ENCODE data around the gene THADA.
"Not testable (repeated sequence)": the region's sequence is repeated elsewhere in the genome, so short reads cannot be mapped to it uniquely, and the experiment has no call there.

THADA gene

DNA sequence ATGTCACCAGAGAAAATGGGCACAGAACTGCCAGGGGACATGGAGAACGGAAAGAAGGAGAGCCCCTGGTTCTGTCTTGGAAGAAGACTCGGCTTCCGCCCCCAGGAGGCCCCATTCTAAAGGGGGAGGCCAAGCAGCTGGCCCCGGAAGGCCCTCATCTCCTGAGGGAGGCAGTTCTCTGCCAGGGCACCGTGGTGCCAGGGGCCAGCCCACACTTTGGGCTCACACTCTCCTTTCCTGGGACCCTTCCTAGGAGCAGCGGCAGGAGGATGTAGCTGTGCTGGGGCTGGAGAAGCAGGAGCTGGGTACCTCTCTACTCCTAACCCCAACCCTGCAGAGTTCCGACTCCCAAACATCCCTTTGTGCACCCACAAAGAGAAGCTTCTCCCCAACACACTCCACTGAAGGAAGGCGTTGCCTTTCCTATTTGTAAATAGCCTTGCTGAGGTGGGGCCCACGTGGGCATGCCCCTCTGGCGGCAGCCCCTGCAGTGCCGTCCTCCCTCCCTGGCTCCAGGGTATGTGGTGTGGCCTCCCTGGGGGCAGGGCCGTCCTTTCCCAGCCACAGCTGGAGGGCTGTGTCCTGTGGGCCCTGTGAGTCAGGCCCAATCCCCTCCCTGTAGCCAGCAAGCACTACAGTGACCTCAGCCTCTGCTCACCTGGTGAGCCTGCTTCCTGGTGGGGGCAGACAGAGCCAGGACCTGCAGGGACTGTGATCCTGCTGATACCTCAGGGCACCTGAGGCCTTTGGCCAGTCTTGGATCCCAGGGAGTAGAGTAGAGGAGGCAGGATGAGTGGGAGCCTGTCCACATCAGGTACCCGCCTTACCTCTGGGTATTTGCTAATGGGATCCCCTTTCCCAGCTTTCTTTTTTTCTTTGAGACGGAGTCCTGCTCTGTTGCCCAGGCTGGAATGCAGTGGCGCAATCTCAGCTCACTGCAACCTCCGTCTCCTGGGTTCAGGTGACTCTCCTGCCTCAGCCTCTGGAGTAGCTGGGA lies 396.0 kb downstream of the THADA start:
- no peak for DNase-seq

DNA sequence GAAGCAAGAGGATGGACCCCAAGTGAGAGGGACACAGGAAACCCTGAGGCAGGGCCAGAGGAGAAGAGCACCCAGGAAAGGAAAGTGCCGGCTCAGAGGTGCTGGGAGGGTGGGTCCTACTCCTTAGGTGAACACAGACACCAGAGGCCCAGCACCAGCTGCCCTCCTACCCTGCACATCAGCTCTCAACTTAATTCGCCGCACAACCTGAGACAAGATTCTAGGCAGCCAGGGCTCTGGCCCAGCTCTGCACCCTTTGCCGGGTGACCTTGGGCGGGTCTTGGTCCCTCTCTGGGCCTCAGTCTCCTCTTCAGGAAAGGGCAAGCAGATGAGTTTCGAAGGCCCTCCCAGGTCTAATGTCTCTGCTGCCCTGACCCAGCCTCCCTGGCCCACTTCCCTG lies 397.6 kb downstream of the THADA start:
- DNase-seq = no peak

DNA sequence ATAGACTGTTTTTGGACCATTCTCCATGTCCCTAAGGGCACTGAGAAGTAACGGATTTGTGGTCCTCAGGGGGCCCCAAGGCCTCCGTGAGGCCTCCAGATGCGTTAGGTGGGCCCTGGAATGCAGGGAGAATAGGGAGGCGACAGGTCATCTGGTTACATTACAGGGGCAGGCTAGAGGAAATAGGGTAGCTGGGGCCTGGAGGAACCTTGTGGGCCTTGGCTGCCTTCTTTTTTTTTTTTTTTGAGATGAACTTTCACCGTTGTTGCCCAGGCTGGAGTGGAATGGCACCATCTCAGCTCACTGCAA lies 398.3 kb downstream of the THADA start:
- no peak for DNase-seq

DNA sequence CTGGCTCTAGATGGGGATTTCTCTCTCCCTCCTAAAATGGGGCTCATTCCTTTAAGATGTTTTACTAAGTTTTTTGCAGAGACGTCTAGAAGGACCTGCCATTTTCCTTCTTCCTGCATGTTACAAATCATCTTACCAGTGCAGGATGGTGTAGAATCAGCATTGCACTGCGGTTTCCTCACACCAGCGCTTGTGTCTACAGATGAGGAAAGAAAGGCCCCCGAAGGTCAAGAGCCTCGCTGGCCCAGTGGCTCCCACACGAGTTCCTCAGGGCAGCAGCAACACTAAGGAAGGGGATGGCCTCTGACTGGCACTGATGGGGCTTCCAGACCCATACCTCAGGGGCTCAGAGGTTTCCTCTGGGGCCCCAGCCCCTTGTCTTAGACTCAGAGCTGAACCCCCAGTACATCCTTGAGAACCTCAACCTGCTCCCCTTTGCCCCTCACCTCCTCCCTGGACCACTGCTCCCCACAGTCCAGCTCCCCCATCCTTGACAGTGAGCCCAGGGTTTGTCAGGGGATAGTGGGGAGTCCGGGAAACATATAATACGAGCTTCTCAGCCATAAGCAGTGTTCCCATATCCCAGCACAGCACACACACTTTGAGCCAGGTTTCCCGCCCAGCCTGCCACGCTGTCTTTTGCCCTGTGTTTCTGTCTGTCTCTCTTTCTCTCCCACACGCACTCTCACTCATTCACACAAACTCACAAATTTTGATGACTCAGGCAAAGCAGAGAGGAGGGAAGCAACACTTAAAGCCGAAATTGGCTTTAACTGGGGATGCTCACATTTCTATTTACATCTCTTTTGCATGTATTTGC lies 398.9 kb downstream of the THADA start:
- no peak for DNase-seq

DNA sequence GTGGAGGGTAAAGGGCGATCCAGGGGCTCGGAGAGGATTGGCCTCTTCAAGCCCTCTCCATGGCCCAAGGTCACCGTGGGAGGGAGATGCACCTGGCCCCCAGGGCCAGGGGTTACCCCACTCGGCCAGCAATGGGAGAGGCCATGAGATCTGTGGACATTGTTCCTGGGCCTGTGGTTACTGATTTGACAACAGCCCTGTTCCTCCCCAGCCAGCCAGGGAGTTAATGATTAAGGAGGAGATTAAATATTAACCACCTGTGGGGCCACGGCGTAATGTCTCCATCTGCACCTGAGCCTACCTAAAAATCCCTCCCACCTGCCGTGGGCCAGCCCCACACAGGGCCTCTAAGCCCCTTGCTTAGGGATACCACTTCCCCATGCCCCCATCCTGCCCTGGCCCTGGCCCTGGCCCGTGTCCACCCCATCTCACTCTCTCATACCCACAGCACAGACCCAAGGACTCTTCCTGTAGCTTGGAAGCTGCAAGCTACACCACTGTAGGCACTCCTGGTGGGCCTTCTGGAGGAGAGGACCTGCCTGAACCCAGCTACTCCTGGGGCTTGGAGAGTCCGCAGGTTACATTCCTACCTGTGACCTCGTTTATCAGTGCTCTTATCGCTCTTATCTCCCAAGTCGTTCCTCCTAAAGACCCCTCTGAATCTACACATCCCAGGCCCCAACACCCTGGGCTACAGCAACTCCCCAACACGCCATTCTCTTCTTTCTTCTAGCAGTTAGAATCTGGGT lies 401.5 kb downstream of the THADA start:
- DNase-seq = no peak

DNA sequence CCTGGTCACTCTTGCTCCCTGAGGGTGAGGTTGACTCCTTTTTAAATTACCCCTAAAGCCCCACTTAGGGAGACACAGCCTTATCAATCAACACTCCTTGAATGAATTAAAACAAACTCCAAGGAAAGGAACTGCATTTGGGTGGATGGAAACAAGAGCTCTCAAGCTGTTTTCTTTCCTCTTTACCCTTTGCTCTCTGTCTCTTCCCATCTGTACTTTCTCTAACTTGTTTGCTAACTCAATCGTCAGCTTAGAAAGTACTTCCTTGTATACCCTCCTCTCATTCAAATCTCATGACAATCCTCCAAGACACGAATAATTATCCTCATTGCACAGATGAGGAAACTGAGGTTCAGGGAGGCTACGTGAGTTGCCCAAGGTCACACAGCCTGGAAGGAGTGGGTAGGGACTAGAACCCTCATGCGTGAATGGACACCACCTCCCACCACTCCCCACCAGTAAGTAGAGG lies 402.2 kb downstream of the THADA start:
- DNase-seq = no peak

DNA sequence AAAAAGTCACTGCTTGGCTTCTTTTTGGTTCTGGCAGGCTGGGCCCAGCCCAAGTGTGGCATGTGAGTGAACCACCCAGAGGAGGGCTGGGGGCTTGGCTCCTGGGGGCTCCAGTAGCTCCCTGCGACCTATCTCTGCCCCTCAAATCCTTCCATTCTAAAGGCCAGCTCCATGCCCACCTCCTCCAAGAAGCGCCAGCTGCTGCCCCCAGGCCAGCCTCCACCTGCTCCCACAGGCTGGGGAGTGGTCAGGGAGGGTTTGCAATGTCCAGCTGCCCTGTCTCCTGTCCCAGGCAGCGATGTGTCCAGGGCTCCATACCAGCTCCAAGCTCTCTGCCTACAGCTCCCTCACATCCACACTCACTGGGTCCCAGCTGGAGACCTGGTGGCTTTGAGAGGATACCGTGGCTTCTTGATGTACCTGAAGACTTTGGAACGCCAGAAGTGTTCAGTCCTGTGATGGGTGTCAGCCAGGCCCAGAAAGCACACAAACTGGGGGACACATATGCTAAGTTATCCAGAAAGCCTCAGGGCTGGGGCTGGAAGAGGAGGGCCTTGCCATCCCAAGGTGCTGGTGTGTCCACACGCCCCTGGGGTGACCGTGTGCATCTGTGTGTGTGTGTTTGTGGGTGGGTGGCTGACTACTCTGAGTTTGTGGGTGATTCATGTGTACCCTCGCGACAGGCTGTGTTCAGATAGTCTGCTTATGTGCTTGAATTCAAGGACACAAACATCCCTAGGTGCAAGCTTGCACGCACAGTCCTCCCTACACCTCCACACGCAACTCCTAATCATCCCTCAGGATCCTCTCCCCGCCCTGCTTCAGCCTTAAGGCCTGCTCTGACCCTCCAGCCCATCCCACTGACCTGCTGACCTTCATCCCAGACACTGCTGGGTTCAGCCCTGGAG lies 402.8 kb downstream of the THADA start:
- DNase-seq = no peak

DNA sequence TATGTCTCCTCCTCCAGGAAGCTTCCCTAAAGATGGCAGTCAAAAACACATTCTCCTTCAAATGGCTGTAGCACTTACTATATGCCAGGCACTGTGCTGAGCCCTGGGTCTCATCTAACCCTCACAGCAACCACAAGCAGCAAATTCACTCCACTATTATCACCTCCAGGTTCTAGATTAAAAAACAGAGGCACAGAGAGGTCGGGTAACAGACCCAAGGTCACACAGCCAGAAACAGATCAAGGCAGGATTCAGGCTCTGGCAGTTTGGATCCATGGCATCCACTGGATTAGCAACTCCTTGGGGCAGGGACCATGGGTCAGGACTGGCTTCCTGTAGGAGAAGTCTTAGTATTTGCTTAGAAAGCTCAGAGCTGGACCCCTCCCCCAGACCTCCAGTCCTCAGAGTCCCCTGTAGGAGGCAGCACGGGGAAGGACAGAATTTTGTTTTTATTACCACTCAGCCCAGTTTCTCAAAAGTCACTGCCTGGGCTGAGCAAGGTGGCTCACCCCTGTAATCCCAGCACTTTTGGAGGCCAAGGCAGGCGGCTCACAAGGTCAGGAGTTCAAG lies 403.8 kb downstream of the THADA start:
- no peak for DNase-seq

DNA sequence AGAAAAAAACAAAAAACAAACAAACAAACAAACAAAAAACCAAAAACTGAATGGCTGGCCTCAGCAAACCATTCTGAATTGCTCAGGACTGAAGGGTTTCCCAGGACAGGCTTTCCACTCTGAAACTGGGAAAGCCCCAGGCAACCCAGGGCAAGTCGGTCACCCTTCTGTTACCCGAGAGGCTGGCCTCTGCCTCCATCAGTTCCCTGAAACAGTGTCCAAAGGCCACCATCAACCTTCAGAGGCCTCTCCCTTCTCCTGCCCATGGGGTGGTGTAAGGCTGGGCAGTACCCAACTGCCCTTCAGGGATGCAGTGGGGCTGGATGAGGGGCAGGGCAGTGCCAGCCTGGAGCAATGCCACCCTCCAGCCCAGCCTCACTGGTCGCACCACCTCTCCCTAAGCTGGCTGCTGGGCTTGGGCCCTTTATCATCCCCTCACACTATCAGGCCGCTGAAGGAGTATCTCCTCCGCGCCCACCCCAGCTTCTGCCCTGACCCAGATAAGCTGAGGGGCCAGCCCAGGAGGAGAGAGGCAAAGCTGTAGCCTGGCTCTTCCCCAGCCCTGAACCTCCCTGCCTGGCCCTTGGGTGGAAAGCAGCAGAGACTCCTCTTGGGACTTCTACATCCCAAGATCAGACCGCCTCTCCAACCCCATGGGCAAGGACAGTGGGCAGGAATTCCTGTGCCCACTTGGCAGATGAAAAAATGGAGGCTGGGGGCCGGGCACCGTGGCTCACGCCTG lies 405.4 kb downstream of the THADA start:
- DNase-seq = no peak

DNA sequence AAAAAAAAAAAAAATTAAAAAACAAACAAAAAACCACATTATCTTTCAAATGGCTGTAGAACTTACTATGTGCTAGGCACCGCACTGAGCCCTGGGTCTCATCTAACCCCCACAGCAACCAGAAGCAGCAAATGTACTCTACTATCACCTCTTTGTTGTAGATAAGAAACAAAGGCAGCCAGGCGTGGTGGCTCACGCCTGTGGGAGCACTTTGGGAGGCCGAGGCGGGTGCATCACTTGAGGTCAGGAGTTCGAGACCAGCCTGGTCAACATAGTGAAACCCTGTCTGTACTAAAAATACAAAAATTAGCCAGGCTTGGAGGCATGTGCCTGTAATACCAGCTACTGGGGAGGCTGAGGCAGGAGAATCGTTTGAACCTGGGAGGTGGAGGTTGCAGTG lies 406.0 kb downstream of the THADA start:
- DNase-seq = not testable (repeated sequence)

DNA sequence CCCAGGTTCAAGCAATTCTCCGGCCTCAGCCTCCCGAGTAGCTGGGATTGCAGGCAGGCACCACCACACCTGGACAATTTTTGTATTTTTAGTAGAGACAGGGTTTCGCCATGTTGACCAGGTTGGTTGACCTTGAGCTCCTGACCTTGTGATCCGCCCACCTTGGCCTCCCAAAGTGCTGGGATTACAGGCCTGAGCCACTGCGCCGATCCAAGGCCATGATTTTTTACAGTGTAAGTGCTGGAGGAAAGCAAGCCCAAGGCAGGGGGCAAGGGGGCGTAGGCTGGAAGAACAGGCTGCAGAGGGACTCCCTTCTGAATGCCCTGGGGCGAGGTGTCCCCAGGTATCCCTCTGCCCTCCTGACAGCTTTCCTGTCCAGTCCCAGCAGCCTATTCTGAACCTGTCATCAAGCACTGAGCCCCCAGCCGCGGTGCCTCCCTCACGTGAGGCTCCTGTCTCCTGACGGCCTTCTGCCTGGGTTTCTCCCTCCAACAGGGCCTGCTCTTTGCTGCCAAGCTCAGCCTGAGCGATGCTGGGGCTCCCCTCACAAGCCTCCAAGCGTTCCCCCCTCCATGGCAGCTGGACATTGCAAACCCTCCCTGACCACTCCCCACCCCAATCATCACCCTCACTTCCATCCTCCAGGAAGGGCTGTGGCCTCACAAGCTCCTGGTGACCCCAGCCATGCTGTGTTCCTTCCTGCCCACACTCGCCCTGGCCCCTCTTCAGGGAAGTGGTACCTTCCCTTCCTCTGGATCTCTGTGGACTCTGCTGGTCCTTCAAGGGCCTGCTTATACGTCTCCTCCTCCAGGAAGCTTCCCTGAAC lies 407.1 kb downstream of the THADA start:
- no peak for DNase-seq

DNA sequence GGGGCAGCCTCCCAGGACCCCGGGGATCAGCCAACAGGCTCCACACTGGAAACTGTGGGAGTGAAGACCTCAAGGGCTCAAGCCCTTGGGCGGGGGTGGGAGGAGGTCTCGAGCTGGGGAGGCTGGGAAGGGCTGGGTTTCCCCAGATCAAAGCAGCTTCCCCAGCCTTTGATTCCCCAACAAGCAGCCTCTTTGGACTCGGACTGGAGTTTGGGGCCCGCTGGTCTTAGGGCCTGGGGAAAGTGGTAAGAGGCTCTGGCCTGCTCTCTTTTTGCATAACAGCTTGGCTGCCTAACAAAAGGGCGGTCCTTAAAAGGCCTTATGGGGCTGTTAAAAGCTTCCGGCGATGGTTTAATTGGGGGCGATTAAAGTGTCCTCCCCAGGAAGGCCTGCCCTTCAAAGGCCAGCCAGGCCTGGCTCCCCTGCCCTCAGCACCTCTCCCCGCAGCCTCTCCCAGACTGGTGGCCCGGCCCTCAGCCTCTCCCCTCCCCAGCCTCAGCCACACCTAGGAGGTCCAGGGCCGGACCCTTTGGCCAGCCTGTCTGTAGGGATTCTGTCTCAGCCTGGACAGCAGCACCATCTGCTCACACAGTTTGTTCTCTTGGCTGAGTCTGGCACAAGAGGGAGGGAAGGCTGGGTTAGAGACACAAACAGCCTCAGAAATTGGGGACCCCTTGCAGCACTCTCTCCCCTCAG lies 409.0 kb downstream of the THADA start:
- no peak for DNase-seq

DNA sequence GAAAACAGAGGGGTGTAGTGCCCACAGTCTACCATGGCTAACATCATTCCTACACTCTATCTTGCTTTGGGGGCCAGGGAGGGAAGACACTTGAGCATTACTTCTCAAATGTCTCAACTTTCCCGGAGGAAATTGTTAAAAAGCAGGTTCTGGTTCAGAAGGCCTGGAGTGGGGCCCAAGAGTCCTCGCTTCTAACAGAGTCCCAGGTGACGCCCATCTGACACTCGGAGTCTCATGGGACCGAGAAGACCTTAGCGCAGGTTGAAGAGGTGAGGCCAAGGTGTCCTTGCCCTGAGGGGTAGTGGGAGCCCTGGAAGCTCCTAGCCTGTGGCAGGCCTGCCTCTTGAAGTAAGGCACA lies 409.5 kb downstream of the THADA start:
- DNase-seq = no peak

DNA sequence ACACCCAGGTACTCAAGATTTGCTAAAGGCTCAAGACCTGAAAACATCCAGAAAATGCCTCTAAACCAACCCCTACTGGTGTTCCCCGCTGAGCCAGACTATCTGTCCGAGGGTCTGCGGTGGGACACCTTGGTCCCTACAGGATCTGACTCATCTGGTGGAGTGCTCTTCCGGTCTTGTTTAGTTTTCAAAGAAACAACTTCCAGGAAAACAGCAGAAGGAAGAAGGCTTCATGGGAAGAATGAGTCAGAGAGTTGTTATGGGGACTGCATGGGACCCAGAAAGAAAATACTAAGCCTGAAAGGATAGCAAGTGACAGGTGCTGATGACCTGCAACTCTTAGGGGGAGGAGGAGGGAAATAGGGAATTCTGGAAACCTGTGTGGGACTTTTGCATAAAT lies 410.7 kb downstream of the THADA start:
- no peak for DNase-seq

DNA sequence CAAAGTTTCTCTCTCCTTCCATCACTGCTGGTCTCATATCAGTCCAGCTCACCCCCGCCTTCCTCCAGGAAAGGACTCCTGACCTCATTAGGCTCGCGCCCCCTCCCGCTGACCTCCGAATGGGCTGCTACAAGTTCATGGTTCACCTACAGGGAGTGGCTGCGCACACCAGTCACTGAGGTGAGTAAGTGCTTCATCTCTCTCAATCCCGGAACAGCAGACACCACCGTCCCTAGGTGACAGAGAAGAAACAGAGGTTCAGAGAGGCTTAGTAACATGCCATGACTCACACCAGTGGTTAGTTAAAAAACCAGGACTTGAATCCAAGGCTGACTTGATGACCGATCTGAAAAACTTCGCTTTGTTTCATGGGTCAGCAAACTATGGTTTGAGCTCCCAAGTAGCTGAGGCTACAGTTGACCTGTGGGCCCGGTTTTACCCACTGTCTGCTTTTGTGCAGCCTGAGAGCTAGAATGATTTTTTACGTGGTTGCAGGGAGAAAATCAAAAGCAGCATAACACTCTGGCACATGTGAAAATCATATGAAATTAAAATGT lies 411.4 kb downstream of the THADA start:
- no peak for DNase-seq

DNA sequence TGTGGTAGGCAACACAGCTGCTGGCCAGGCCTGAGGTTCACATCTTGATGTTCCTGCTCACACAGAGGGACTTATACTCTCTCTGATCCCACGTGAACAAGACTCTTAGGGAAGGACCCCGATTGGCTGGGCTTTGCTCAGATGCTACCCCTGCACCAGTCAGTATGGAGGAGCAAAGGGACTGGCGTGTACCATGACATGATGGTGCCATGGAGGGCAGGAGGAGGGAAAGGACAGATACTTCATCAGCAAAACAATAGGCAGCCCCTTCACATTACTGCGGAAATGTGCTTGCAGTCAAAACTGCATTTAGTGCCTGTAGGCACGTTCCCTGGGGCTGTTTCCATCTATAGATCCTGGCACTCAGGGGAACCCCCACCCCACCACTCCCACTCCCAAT lies 412.1 kb downstream of the THADA start:
- DNase-seq = no peak

DNA sequence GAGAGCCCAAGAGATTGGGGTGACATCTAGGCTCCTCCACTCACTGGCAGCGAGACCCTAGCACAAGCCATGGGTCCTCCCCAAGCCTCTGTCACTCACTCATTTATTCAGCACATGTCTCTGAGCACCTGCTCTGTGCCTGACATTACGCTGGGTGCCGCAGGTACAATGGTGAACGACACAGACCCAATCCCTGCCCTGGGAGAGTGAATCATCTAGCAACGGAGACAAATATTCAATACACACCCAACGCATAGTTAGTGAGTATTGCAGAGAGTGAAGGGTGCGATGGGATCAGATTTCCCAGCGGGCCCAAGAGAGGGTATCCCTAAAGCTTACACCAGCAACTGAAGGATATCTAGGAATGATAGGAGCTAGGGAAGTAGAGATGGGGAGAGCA lies 414.9 kb downstream of the THADA start:
- DNase-seq = no peak
